ENCODE measurements around the gene ZSWIM1. TPM values are rescaled to one million over a fixed set of nuclear protein-coding genes. Genes with fewer than 3 reads are reported as not detected.

Gene ZSWIM1
- total and polyA plus RNA-seq, 7 experiments from 2014 or later: 3.2 to 16.0 (median 9.8) TPM

DNA sequence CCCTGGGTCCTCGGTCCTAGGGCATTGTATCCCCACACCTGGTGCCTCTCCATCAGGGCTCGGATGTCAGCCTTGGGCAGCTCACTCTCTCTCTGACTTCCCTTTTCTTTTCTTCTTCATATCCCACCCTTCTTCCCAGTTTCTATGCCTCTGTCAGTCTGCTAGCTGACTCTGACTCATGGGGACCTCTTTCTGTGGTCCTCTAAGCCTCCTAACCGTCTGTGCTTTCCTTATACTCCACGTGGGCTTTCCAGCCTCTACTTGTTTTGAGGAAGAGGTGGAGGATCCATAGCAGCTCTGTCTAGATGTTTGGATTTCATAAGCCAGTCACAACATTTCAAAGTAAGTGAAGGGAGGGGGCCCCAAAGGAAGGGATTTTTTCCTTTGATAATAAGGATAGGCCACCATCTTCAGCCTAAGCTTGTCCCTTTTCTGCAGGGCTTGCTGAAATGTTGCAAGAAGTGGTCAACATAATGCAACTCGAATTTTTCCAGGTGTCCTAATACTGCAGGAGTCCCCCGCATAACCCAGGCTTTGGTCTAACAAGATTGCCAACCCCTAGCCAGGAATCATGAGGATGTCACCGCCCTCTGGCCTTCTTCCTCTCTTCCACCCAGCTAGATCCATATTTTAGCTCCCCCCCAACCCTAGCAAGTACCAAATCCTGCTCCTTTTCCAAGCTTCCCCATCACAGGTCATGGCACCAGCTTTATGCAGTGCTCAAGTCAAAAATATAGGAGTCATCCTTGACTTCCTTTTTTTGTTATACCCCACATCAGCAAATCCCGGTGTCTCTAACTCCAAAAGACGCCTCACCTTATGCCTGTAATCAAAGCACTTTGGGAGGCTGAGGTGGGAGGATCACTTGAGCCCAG, 39.7 kb downstream of the ZSWIM1 start:
- no peak overlapping the region for H3K27ac Mint-ChIP-seq
- no peaks in the 10 kb centered on the region for H3K9me3 Mint-ChIP-seq
- CTCF ChIA-PET: interaction anchor here (1.2 kb wide), 1 partner anchor 9 kb away, joined by 5 read pairs; no protein-coding TSS in a partner anchor
- no peaks in the 10 kb centered on the region for H3K9me3 ChIP-seq (ENCODE audit: control insufficient read depth in 2 of 3, low read length in 3 of 3)
- no peaks in the 10 kb centered on the region for H3K4me1 ChIP-seq (ENCODE audit: control insufficient read depth in 2 of 2, insufficient read depth in 2 of 2, low read length in 2 of 2)
- intact Hi-C loops (cut with micrococcal nuclease): no loop called here
- peaks cover 12 to 37% (median 15%) of the 10 kb centered on the region in 5 donors for H3K27me3 Mint-ChIP-seq
- no peak overlapping the region for H3K4me3 Mint-ChIP-seq
- H3K36me3 ChIP-seq (ENCODE audit: control insufficient read depth in 2 of 3, insufficient read depth in 3 of 3, low read length in 3 of 3): no peaks in the 10 kb centered on the region
- no peak overlapping the region for H3K4me3 ChIP-seq (ENCODE audit: low read length)
- no peak for DNase-seq
- no peaks in the 10 kb centered on the region for H3K36me3 Mint-ChIP-seq
- POLR2A ChIA-PET: interaction anchor here (0.6 to 4.6 kb wide), 2 partner anchors 13 to 16 kb away, joined by 3 to 25 read pairs; partner anchors contain the start of gene PCIF1
- no peak for ATAC-seq
- no peaks in the 10 kb centered on the region for H3K27me3 ChIP-seq (ENCODE audit: control insufficient read depth in 2 of 2, insufficient read depth in 2 of 2, low read length in 2 of 2)
- H3K4me1 Mint-ChIP-seq: peaks cover 0 to 12% (median 4%) of the 10 kb centered on the region in 7 donors
- no peak overlapping the region for H3K27ac ChIP-seq (ENCODE audit: low read depth, low read length)

DNA sequence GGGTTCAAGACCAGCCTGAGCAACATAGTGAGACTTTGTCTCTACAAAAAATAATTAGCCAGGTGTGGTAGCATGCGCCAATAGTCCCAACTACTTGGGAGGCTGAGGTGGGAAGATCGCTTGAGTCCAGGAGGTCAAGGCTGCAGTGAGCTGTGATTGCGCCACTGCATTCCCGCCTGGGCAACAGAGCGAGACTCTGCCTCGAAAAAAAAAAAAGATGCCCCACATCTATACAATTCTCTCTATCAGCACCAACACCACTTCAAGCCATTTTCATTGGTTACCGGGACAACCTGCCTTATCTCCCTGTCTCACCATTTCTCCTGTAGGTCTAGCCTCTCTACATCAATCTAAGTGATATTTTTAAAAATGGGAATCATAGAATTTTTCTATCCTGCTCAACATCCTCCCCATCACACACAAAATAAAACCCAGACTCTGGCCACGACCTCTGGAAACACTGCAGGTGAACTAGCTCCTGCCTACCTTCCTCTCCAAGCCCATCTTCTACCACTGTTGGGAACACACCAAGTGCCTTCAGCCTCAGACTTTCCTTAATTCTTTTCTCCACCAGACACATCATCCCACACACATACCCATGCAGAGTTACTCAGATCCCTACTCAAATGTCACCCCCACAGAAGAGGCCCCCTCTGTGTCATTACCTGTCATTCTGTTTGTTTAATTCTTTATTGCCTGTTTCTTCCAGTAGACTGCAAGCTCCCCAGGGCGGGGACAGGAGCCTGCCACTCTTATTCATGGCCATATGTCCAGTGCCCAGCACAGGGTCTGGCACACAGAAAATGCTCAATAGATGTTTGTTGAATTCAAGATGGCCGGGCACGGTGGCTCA, 40.5 kb downstream of the ZSWIM1 start:
- Histone ChIP-seq H3K4me3 (ENCODE audit: low read length) (no peak overlapping the region), H3K36me3 (ENCODE audit: control insufficient read depth in 2 of 3, insufficient read depth in 3 of 3, low read length in 3 of 3) (no peaks in the 10 kb centered on the region), H3K4me1 (ENCODE audit: control insufficient read depth in 2 of 2, insufficient read depth in 2 of 2, low read length in 2 of 2) (no peaks in the 10 kb centered on the region), H3K27me3 (ENCODE audit: control insufficient read depth in 2 of 2, insufficient read depth in 2 of 2, low read length in 2 of 2) (no peaks in the 10 kb centered on the region), H3K9me3 (ENCODE audit: control insufficient read depth in 2 of 3, low read length in 3 of 3) (no peaks in the 10 kb centered on the region), H3K27ac (ENCODE audit: low read depth, low read length) (no peak overlapping the region)
- Mint-ChIP-seq H3K4me3 (no peak overlapping the region), H3K36me3 (no peaks in the 10 kb centered on the region), H3K27me3 (peaks cover 3 to 31% (median 8%) of the 10 kb centered on the region in 5 donors), H3K9me3 (no peaks in the 10 kb centered on the region), H3K27ac (no peak overlapping the region), H3K4me1 (peaks cover 0 to 12% (median 4%) of the 10 kb centered on the region in 7 donors)
- DNase-seq (no peak), ATAC-seq (no peak)
- ChIA-PET CTCF (interaction anchor here (0.8 to 1.2 kb wide), 2 partner anchors 8 to 48 kb away, joined by 3 to 5 read pairs; no protein-coding TSS in a partner anchor), POLR2A (interaction anchor here (4.6 kb wide), 1 partner anchor 12 kb away, joined by 25 read pairs; the partner anchor contains the start of gene PCIF1)
- intact Hi-C loops (cut with micrococcal nuclease): no loop called here

DNA sequence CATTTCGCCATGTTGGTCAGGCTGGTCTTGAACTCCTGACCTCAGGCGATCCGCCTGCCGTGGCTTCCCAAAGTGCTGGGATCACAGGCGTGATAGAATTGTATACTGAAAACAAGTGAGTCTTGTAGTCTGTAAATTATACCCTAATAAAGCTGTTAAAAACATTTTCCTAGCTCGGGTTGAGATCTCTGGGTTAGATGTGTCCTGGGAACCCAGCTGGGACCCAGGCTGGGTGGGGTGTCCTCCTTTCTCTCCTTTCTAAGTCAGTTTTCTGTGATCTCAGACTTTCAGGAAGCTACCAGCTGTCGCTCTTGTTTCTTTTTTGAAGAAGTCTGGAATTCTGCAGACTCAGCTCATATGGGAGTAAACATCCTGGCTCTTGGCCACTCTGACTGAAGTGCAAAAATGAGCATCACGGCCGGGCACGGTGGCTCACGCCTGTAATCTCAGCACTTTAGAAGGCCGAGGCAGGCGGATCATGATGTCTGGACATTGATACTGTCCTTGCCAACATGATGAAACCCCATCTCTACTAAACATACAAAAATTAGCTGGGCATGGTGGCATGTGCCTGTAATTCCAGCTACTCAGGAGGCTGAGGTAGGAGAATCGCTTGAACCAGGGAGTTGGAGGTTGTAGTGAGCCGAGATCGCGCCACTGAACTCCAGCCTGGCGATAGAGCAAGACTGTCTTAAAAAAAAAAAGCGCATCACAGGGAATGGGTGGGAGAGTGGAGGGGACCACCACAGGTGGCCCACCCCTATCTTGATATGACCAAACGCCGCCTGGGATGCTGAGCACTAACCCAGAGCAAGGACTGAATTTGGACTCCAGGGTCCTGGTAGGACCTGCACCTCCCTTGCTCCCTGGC, 43.6 kb downstream of the ZSWIM1 start:
- Histone ChIP-seq H3K4me3 (ENCODE audit: low read length) (no peak overlapping the region), H3K27me3 (ENCODE audit: control insufficient read depth in 2 of 2, insufficient read depth in 2 of 2, low read length in 2 of 2) (no peaks in the 10 kb centered on the region), H3K36me3 (ENCODE audit: control insufficient read depth in 2 of 3, insufficient read depth in 3 of 3, low read length in 3 of 3) (no peaks in the 10 kb centered on the region), H3K9me3 (ENCODE audit: control insufficient read depth in 2 of 3, low read length in 3 of 3) (no peaks in the 10 kb centered on the region), H3K27ac (ENCODE audit: low read depth, low read length) (no peak overlapping the region), H3K4me1 (ENCODE audit: control insufficient read depth in 2 of 2, insufficient read depth in 2 of 2, low read length in 2 of 2) (no peaks in the 10 kb centered on the region)
- ChIA-PET CTCF (no interaction called here), POLR2A (interaction anchor here (0.7 to 4.6 kb wide), 3 partner anchors 9 to 46 kb away, joined by 3 to 25 read pairs (median 4); partner anchors contain the start of gene PCIF1)
- Mint-ChIP-seq H3K27me3 (peaks cover 0 to 20% (median 5%) of the 10 kb centered on the region in 5 donors), H3K36me3 (no peaks in the 10 kb centered on the region), H3K4me1 (peaks cover 0 to 14% (median 8%) of the 10 kb centered on the region in 7 donors), H3K27ac (peak overlapping the region in 3 of 9 donors; percentile 21 to 67 (median 26)), H3K4me3 (no peak overlapping the region), H3K9me3 (no peaks in the 10 kb centered on the region)
- no peak for DNase-seq
- intact Hi-C loops (cut with micrococcal nuclease): no loop called here
- no peak for ATAC-seq

DNA sequence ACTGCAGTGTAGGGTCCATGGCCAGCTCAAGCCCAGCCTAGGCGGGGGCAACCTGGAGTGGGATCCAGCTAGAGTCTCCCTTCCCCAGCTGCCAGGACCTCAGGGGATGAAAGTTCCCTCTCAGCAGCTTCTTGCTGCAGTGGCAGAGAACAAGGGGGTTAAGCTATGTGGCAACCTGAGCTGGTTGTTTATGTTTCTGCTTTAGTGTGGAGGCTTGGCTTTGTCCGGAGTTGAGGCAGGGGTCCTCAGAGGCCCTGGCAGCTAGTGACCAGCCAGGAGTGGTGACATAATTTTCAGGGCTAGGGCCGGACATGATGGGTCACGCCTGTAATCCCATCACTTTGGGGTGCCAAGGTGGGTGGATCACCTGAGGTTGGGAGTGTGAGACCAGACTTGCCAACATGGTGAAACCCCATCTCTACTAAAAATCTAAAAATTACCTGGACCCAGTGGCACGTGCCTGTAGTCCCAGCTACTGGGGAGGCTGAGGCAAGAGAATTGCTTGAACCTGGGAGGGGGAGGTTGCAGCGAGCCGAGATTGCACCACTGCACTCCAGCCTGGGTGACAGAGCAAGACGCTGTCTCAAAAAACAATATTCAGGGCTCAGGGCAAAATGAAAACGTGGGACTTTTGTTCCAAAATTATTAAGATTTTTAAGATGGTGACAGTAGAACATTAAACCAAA, 44.9 kb downstream of the ZSWIM1 start:
- intact Hi-C loops (cut with micrococcal nuclease): no loop called here
- H3K27me3 ChIP-seq (ENCODE audit: control insufficient read depth in 2 of 2, insufficient read depth in 2 of 2, low read length in 2 of 2): no peaks in the 10 kb centered on the region
- Mint-ChIP-seq H3K4me3 (no peak overlapping the region), H3K27me3 (peaks cover 0 to 11% (median under 1%) of the 10 kb centered on the region in 5 donors), H3K4me1 (peaks cover 0 to 14% (median 8%) of the 10 kb centered on the region in 7 donors), H3K9me3 (no peaks in the 10 kb centered on the region), H3K36me3 (no peaks in the 10 kb centered on the region), H3K27ac (no peak overlapping the region)
- ChIA-PET CTCF (interaction anchor here (1.1 kb wide), 1 partner anchor 37 kb away, joined by 3 read pairs; no protein-coding TSS in a partner anchor), POLR2A (interaction anchor here (0.6 to 1.5 kb wide), 5 partner anchors 36 to 47 kb away, joined by 3 to 4 read pairs (median 4); no protein-coding TSS in a partner anchor)
- no peaks in the 10 kb centered on the region for H3K9me3 ChIP-seq (ENCODE audit: control insufficient read depth in 2 of 3, low read length in 3 of 3)
- H3K27ac ChIP-seq (ENCODE audit: low read depth, low read length): no peak overlapping the region
- DNase-seq (no peak), ATAC-seq (no peak)
- no peak overlapping the region for H3K4me3 ChIP-seq (ENCODE audit: low read length)
- no peaks in the 10 kb centered on the region for H3K4me1 ChIP-seq (ENCODE audit: control insufficient read depth in 2 of 2, insufficient read depth in 2 of 2, low read length in 2 of 2)
- no peaks in the 10 kb centered on the region for H3K36me3 ChIP-seq (ENCODE audit: control insufficient read depth in 2 of 3, insufficient read depth in 3 of 3, low read length in 3 of 3)

DNA sequence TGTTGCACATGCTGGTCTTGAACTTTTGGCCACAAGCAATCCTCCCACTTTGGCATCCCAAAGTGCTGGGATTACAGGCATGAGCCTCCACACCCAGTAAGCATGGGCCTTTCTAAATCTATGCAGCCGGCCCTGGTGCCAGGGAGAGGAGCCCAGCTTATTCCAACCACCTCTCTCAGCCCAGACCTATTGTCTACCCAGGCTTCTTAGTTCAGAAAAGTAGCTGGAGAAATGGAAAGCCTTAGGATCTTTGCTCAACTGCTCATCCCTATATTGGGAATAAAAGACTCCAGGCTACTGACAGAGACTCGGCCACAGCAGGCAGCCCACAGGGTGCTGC, 45.7 kb downstream of the ZSWIM1 start:
- no peak overlapping the region for H3K27ac Mint-ChIP-seq
- Histone ChIP-seq H3K27me3 (ENCODE audit: control insufficient read depth in 2 of 2, insufficient read depth in 2 of 2, low read length in 2 of 2) (no peaks in the 10 kb centered on the region), H3K27ac (ENCODE audit: low read depth, low read length) (no peak overlapping the region), H3K9me3 (ENCODE audit: control insufficient read depth in 2 of 3, low read length in 3 of 3) (no peaks in the 10 kb centered on the region), H3K4me1 (ENCODE audit: control insufficient read depth in 2 of 2, insufficient read depth in 2 of 2, low read length in 2 of 2) (no peaks in the 10 kb centered on the region), H3K36me3 (ENCODE audit: control insufficient read depth in 2 of 3, insufficient read depth in 3 of 3, low read length in 3 of 3) (no peaks in the 10 kb centered on the region), H3K4me3 (ENCODE audit: low read length) (no peak overlapping the region)
- no peaks in the 10 kb centered on the region for H3K9me3 Mint-ChIP-seq
- ChIA-PET CTCF (interaction anchor here (1.0 to 1.1 kb wide), 2 partner anchors 37 to 39 kb away, joined by 3 read pairs; no protein-coding TSS in a partner anchor), POLR2A (interaction anchor here (1.1 kb wide), 1 partner anchor 42 kb away, joined by 4 read pairs; no protein-coding TSS in a partner anchor)
- peaks cover 0 to 4% (median 0%) of the 10 kb centered on the region in 5 donors for H3K27me3 Mint-ChIP-seq
- intact Hi-C loops (cut with micrococcal nuclease): no loop called here
- no peaks in the 10 kb centered on the region for H3K36me3 Mint-ChIP-seq
- no peak for DNase-seq
- no peak overlapping the region for H3K4me3 Mint-ChIP-seq
- peaks cover 0 to 14% (median 6%) of the 10 kb centered on the region in 7 donors for H3K4me1 Mint-ChIP-seq
- no peak for ATAC-seq
